K562 (cell line): Measurements from ENCODE around the gene MOAP1. TPM values are rescaled to one million over a fixed set of nuclear protein-coding genes. Genes with fewer than 3 reads are reported as not detected.
A peak's percentile ranks its signal among the peaks of the same experiment; 100 is the strongest.

Experiments used
- ATAC-seq: fragments of 200-7000 bp; cut with Tn5 transposase; 3 replicates; pipeline ENCODE4 v1.9.1; 2020; ENCODE audit warnings: moderate library complexity
- BruUV-seq: library from RNA; stranded (reverse); fragments of 400-500 nt; replicated peaks from 2 replicates; lab custom pipeline; 2021; lab: Mats Ljungman, UMichigan
- CTCF ChIA-PET: fragments of 300-600 bp; formaldehyde crosslinking; extraction: SDS; loops from one replicate; lab custom pipeline; 2021; ENCODE audit warnings: low intra/inter-chr PET ratio; lab: Yijun Ruan, JAX
- POLR2A ChIA-PET: fragments of 300-600, 350-650 bp; sonication (Branson Sonifier 250); formaldehyde crosslinking; extraction: SDS; loops from one replicate; lab custom pipeline; 2021; ENCODE audit warnings: antibody characterized with exemption, inconsistent platforms; lab: Yijun Ruan, JAX
- DNase-seq, 4 experiments: peaks; one replicate each; pipeline versions ENCODE4 v3.0.0 to v3.0.0-alpha.2; 2011 to 2018; ENCODE audit warnings: low spot score in 3 of 4, mixed read lengths in 3 of 4; ENCODE audit errors: extremely low read depth in 1 of 4
- FAIRE-seq: peaks from 2 replicates; lab custom pipeline; 2011; peaks lifted over from hg19 to GRCh38; lab: Jason Lieb, UNC
- H2AFZ ChIP-seq: 2 replicates; pipeline ENCODE4 v1.6.0; 2011; ENCODE audit warnings: low read depth, low read length, control low read depth, inconsistent platforms
- H3K27ac ChIP-seq: fragments of 200-600 bp; 3 replicates; pipeline ENCODE4 v1.8.0; 2011; ENCODE audit warnings: low read depth, mild to moderate bottlenecking, control low read depth, inconsistent platforms, low read length, moderate library complexity, mixed read lengths; ENCODE audit errors: extremely low read depth
- H3K27me3 ChIP-seq, 2 experiments: fragments of 300-600 bp in 1 of 2; 2 replicates in 1 of 2; 3 replicates in 1 of 2; pipeline versions ENCODE4 v1.6.0 to v1.8.0; 2011; ENCODE audit warnings: inconsistent platforms in 2 of 2, low read length in 2 of 2, mild to moderate bottlenecking in 1 of 2, mixed read lengths in 1 of 2, moderate library complexity in 1 of 2; ENCODE audit not compliant: control insufficient read depth in 2 of 2, insufficient read depth in 2 of 2
- H3K36me3 ChIP-seq: fragments of 300-600 bp; 3 replicates; pipeline ENCODE4 v1.8.0; 2011; ENCODE audit warnings: mild to moderate bottlenecking, low read length, inconsistent platforms; ENCODE audit not compliant: control insufficient read depth, insufficient read depth
- H3K4me1 ChIP-seq, 2 experiments: fragments of 200-600 bp in 1 of 2; replicated peaks in 1 of 2; 2 replicates in 1 of 2; 3 replicates in 1 of 2; pipeline versions ENCODE4 v1.5.1 to v1.8.0; 2011; ENCODE audit warnings: inconsistent platforms in 2 of 2, low read length in 2 of 2, mild to moderate bottlenecking in 1 of 2, mixed read lengths in 1 of 2, moderate library complexity in 1 of 2; ENCODE audit not compliant: control insufficient read depth in 2 of 2, insufficient read depth in 2 of 2
- H3K4me2 ChIP-seq: 2 replicates; pipeline ENCODE4 v1.6.1; 2011; ENCODE audit warnings: low read length, control low read depth, inconsistent platforms, mixed read lengths; ENCODE audit not compliant: insufficient read depth
- H3K4me3 ChIP-seq: fragments of 200-600 bp; sonication (generic), shearing (Covaris generic); 2 replicates; pipeline ENCODE4 v1.5.1; 2016; ENCODE audit warnings: control low read depth, inconsistent platforms
- H3K79me2 ChIP-seq: fragments of 200-600 bp; 3 replicates; pipeline ENCODE4 v1.8.0; 2011; ENCODE audit warnings: low read length, inconsistent platforms; ENCODE audit not compliant: control insufficient read depth, insufficient read depth
- H3K9ac ChIP-seq, 2 experiments: 2 replicates each; pipeline versions ENCODE4 v1.6.0 to v1.6.1; 2011; ENCODE audit warnings: low read depth in 2 of 2, low read length in 2 of 2, control low read depth in 1 of 2, inconsistent platforms in 1 of 2, mild to moderate bottlenecking in 1 of 2, mixed read lengths in 1 of 2; ENCODE audit not compliant: insufficient read depth in 1 of 2
- H3K9me1 ChIP-seq: one replicate; pipeline ENCODE4 v1.6.0; 2011; ENCODE audit warnings: inconsistent platforms, mild to moderate bottlenecking, low read length, moderate library complexity; ENCODE audit not compliant: control insufficient read depth, insufficient read depth
- H3K9me3 ChIP-seq: replicated peaks from 2 replicates; pipeline ENCODE4 v1.5.1; 2011; ENCODE audit warnings: low read depth, low read length, inconsistent platforms; ENCODE audit not compliant: control insufficient read depth, insufficient read depth
- H4K20me1 ChIP-seq: replicated peaks from 2 replicates; pipeline ENCODE4 v1.6.1; 2011; ENCODE audit warnings: low read length, inconsistent platforms, mixed read lengths; ENCODE audit not compliant: control insufficient read depth, insufficient read depth
- CBFA2T2 ChIP-seq: fragments of 450-650 bp; conservative IDR thresholded peaks from 2 replicates; pipeline ENCODE4 v1.6.1; 2017; ENCODE audit warnings: mild to moderate bottlenecking
- EWSR1 ChIP-seq: fragments of 450-650 bp; IDR thresholded peaks from 2 replicates; pipeline ENCODE4 v1.6.1; 2018; ENCODE audit warnings: borderline replicate concordance, mild to moderate bottlenecking, low read depth, moderate library complexity; ENCODE audit not compliant: partially characterized antibody
- HDAC8 ChIP-seq: fragments of 450-650 bp; IDR thresholded peaks from 2 replicates; pipeline ENCODE4 v1.6.1; 2016; ENCODE audit warnings: mild to moderate bottlenecking, missing genetic modification characterization, moderate library complexity, missing compliant biosample characterization
- HMBOX1 ChIP-seq: sonication (generic); IDR thresholded peaks from 2 replicates; pipeline ENCODE4 v1.6.1; 2016
- MAFK ChIP-seq: IDR thresholded peaks from 2 replicates; pipeline ENCODE4 v1.6.1; 2011; ENCODE audit warnings: low read length, improper control_type of control experiment
- PKNOX1 ChIP-seq: fragments of 450-650 bp; IDR thresholded peaks from 2 replicates; pipeline ENCODE4 v1.6.1; 2016
- WGBS: fragments of 100-300 bp; shearing (Covaris generic); methylation state at CpG from one replicate; pipeline ENCODE4 v1.1.6; 2016; ENCODE audit warnings: low coverage, mixed read lengths; ENCODE audit not compliant: insufficient coverage; ENCODE audit errors: missing lambda C conversion rate; 5-methylcytosine and 5-hydroxymethylcytosine counted together
- in situ Hi-C: fragments of 300-500 bp; cut with MboI; formaldehyde crosslinking; loops from 4 replicates; pipeline ENCODE4 v1.15.0; 2018; ENCODE audit warnings: inconsistent platforms, mixed read lengths
- intact Hi-C: fragments of 100-400 bp; cut with micrococcal nuclease; formaldehyde crosslinking; loops from 2 replicates; pipeline ENCODE4 v1.14.2; 2022
- polyA plus RNA-seq, 8 experiments: library from polyadenylated mRNA; depleted of rRNA in 4 of 8; stranded (reverse) in 5 of 8; unstranded in 3 of 8; fragments of >200 nt; fragmentation: Nextera tagmentation in 2 of 8; fragmentation: Illumina TruSeq in 1 of 8; extraction: Ambion mirVana in 2 of 8; extraction: Trizol in 1 of 8; gene quantifications; 2 replicates each; pipeline versions ENCODE4 v1.2.1 to v1.2.3, GENCODE V29; 2011 to 2014; ENCODE audit warnings: inconsistent platforms in 1 of 8, missing spikeins in 1 of 8
- total RNA-seq, 7 experiments: library from RNA; depleted of rRNA in 6 of 7; stranded (reverse); fragments of >200 nt in 6 of 7; fragmentation: Illumina TruSeq in 2 of 7; extraction: Trizol in 2 of 7; gene quantifications; 2 replicates each; pipeline versions ENCODE4 v1.2.1 to v1.2.3, GENCODE V29; 2011 to 2021; ENCODE audit warnings: low replicate concordance in 1 of 7
- TF ChIP-seq, protein P1 (sequence below), 2 experiments: fragments of 450-650 bp in 1 of 2; sonication (generic) in 1 of 2; formaldehyde crosslinking; conservative IDR thresholded peaks; 2 replicates each; pipeline versions ENCODE4 v1.4.0 to v1.8.1; 2020 to 2022; ENCODE audit warnings: mild to moderate bottlenecking in 1 of 2, missing genetic modification reagents in 1 of 2

MOAP1 gene
- total and polyA plus RNA-seq, 9 of the 15 experiments (the other 6 are each of a cell fraction or from before 2014, with no cell fraction given) = 1.5 to 14.4 (median 6.0) TPM

DNA sequence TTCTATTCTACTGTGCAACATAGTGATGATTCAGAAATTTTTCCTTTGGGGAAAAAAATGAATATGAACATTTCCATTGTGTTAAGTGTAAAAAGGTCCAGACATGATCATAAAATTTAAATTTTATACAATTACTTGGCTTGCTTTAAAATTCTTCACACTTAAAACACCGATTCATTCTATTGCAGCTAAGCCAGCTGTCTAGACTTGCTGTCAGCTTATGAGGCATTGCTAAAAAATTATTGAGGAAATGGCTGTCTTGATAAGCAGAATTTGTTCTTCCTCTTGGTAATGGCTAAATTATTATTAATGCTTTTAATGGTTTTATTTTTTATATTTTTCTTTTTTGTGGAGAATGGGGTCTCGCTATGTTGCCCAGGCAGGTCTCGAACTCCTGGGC lies 2.3 kb upstream of the MOAP1 start (continued):
- TF ChIP-seq, protein P1, sequence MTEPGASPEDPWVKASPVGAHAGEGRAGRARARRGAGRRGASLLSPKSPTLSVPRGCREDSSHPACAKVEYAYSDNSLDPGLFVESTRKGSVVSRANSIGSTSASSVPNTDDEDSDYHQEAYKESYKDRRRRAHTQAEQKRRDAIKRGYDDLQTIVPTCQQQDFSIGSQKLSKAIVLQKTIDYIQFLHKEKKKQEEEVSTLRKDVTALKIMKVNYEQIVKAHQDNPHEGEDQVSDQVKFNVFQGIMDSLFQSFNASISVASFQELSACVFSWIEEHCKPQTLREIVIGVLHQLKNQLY (CRISPR knock-in tag; conservative IDR thresholded peaks at IDR 0.05) = no peak
- TF ChIP-seq EWSR1 (no peak), HMBOX1 (no peak), MAFK (no peak), CBFA2T2 (no peak)

- H3K9ac ChIP-seq = no peak overlapping the region
- H3K4me2 ChIP-seq = no peak overlapping the region
- ChIA-PET CTCF (no interaction called here), POLR2A (no interaction called here)
- no peaks in the 10 kb centered on the region for H3K27me3 ChIP-seq
- ATAC-seq (no peak), FAIRE-seq (no peak), DNase-seq (no peak)
- TSS peak; percentile 63 for BruUV-seq
- intact Hi-C loops (no loop called here), in situ Hi-C loops (no loop called here)
- WGBS = 14% methylated on average over 6 of the region's 6 CpGs
- H3K4me1 ChIP-seq = peaks cover 6 to 15% of the 10 kb centered on the region in 2 experiments; a peak in 4 of 5 replicates
- H3K4me3 ChIP-seq = no peak overlapping the region
- no peaks in the 10 kb centered on the region for H3K9me1 ChIP-seq
- H4K20me1 ChIP-seq = no peaks in the 10 kb centered on the region
- no peak for TF ChIP-seq HDAC8 (tag)
- TF ChIP-seq PKNOX1 = peak; percentile 38
- no peak overlapping the region for H3K27ac ChIP-seq
- no peaks in the 10 kb centered on the region for H3K9me3 ChIP-seq
- H2AFZ ChIP-seq = no peak overlapping the region
- H3K36me3 ChIP-seq = peaks cover 22% of the 10 kb centered on the region; the same call in 1 of the 3 replicates
- H3K79me2 ChIP-seq = peaks cover 16% of the 10 kb centered on the region
Observed at GRCh38 chr14:93186466-93186865, 1.8 kb upstream of the MOAP1 start.
